Measurements from ENCODE around the gene SBNO2. TPM values are rescaled to one million over a fixed set of nuclear protein-coding genes. Genes with fewer than 3 reads are reported as not detected.

The SBNO2 gene
- total and polyA plus RNA-seq, 9 of the 15 experiments (the other 6 are each of a cell fraction or from before 2014, with no cell fraction given), result 0.01 to 46.2 (median 6.7) TPM

- TF ChIP-seq ZBTB11 (CRISPR knock-in tag; IDR thresholded peaks at IDR 0.05) (0 out of 6 replicates have a peak, but pooled peaks of 1 of the 3 experiments have one; percentile 18), TFAP4 (CRISPR knock-in tag; IDR thresholded peaks at IDR 0.05; ENCODE audit: borderline replicate concordance) (no peak), SMC3 (conservative IDR thresholded peaks at IDR 0.05; ENCODE audit: insufficient read depth, low read depth, low read length) (no peak), PKNOX1 (IDR thresholded peaks at IDR 0.05) (no peak), FOXM1 (IDR thresholded peaks at IDR 0.05; ENCODE audit: low read depth) (no peak), FOXM1 (CRISPR knock-in tag; IDR thresholded peaks at IDR 0.05; ENCODE audit: low read depth) (no peak), COPS2 (conservative IDR thresholded peaks at IDR 0.05) (no peak), FOXA1 (IDR thresholded peaks at IDR 0.05; ENCODE audit: borderline replicate concordance) (no peak), RNF2 (IDR thresholded peaks at IDR 0.05) (no peak)
Measured at GRCh38 chr19:1122021-1122971, 51.8 kb downstream of the SBNO2 start (continued).
